ENCODE results near the gene C9orf72. TPM values are rescaled to one million over a fixed set of nuclear protein-coding genes. Genes with fewer than 3 reads are reported as not detected.

Gene C9orf72
- total RNA-seq, 1 experiment from 2014 or later, result 8.0 TPM

GRCh38 chr9:27533311-27533710 is 40.0 kb downstream of the C9orf72 start:
- no peak for TF ChIP-seq CTCF (IDR thresholded peaks at IDR 0.05; ENCODE audit: unreplicated experiment)
- intact Hi-C loops (cut with micrococcal nuclease; ENCODE audit: unreplicated experiment), result no loop called here
- CTCF ChIA-PET, result no interaction called here
- no peak overlapping the region for H3K4me3 Mint-ChIP-seq (ENCODE audit: low read depth, unreplicated experiment)
- H3K4me1 Mint-ChIP-seq (ENCODE audit: low read depth, unreplicated experiment), result peaks cover 24% of the 10 kb centered on the region
- no peak overlapping the region for H3K27ac Mint-ChIP-seq (ENCODE audit: unreplicated experiment)
- H3K27me3 Mint-ChIP-seq (ENCODE audit: unreplicated experiment), result no peaks in the 10 kb centered on the region
- no peaks in the 10 kb centered on the region for H3K9me3 Mint-ChIP-seq (ENCODE audit: low read depth, unreplicated experiment)
- peaks cover 13% of the 10 kb centered on the region for H3K36me3 Mint-ChIP-seq (ENCODE audit: insufficient read depth, unreplicated experiment)
- BruUV-seq (replicated peaks), result no TSS peak
- DNase-seq, result no peak

- intact Hi-C loops (cut with micrococcal nuclease; ENCODE audit: unreplicated experiment), result no loop called here
- no peak overlapping the region for H3K4me3 Mint-ChIP-seq (ENCODE audit: low read depth, unreplicated experiment)
- no peak for TF ChIP-seq CTCF (IDR thresholded peaks at IDR 0.05; ENCODE audit: unreplicated experiment)
- peaks cover 11% of the 10 kb centered on the region for H3K4me1 Mint-ChIP-seq (ENCODE audit: low read depth, unreplicated experiment)
- no peak overlapping the region for H3K27ac Mint-ChIP-seq (ENCODE audit: unreplicated experiment)
- H3K27me3 Mint-ChIP-seq (ENCODE audit: unreplicated experiment), result no peaks in the 10 kb centered on the region
- no TSS peak for BruUV-seq (replicated peaks)
- CTCF ChIA-PET, result no interaction called here
- H3K9me3 Mint-ChIP-seq (ENCODE audit: low read depth, unreplicated experiment), result no peaks in the 10 kb centered on the region
- H3K36me3 Mint-ChIP-seq (ENCODE audit: insufficient read depth, unreplicated experiment), result peaks cover 17% of the 10 kb centered on the region
- no peak for DNase-seq
Observed at GRCh38 chr9:27532046-27532445, 41.2 kb downstream of the C9orf72 start.

DNA sequence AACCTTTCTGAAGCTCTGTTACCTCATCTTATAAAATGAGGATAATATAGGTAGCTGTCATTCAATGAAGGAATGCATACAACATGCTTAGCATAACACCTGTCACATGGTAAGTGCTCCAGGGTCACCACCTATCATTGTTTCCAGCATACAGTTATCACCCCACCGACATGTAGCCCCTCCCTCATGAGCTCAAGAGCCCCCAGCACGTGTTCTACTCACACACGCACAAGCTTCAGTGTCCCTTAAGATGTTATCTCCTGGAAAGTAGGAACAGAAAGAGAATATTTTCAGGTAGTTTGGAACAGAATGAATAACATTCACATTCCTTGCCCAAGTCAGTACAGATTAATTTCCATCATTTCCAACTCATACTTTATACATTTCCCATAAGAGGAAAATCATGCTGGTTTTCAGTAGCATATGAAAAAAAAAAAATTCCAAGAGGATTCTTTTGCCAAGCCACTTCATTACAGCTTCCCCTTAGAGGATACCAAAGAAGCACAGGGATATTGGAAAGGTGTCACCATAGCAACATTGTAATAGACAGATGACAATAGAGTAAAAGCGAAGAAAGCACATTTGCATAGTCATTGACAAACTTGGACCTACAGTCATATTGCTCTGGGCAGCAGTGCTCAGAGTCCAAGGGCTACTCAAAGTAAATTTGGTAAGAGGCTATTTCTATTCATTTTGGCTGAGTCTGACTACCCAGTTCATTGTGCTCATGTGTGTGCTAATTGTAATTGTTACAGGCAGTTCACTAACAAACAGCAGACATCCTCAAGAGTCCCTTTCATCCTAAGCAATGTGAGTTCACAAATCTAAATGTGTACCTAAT is 42.1 kb downstream of the C9orf72 start:
- no peak for TF ChIP-seq CTCF (IDR thresholded peaks at IDR 0.05; ENCODE audit: unreplicated experiment)
- Mint-ChIP-seq H3K9me3 (ENCODE audit: low read depth, unreplicated experiment) (no peaks in the 10 kb centered on the region), H3K4me1 (ENCODE audit: low read depth, unreplicated experiment) (peaks cover 10% of the 10 kb centered on the region), H3K36me3 (ENCODE audit: insufficient read depth, unreplicated experiment) (peaks cover 17% of the 10 kb centered on the region), H3K4me3 (ENCODE audit: low read depth, unreplicated experiment) (no peak overlapping the region), H3K27ac (ENCODE audit: unreplicated experiment) (no peak overlapping the region), H3K27me3 (ENCODE audit: unreplicated experiment) (no peaks in the 10 kb centered on the region)
- CTCF ChIA-PET, result no interaction called here
- no peak for DNase-seq
- intact Hi-C loops (cut with micrococcal nuclease; ENCODE audit: unreplicated experiment), result loop anchor here (1.0 kb wide), 1 partner anchor 198 kb away; no protein-coding TSS in a partner anchor
- no TSS peak for BruUV-seq (replicated peaks)

DNA sequence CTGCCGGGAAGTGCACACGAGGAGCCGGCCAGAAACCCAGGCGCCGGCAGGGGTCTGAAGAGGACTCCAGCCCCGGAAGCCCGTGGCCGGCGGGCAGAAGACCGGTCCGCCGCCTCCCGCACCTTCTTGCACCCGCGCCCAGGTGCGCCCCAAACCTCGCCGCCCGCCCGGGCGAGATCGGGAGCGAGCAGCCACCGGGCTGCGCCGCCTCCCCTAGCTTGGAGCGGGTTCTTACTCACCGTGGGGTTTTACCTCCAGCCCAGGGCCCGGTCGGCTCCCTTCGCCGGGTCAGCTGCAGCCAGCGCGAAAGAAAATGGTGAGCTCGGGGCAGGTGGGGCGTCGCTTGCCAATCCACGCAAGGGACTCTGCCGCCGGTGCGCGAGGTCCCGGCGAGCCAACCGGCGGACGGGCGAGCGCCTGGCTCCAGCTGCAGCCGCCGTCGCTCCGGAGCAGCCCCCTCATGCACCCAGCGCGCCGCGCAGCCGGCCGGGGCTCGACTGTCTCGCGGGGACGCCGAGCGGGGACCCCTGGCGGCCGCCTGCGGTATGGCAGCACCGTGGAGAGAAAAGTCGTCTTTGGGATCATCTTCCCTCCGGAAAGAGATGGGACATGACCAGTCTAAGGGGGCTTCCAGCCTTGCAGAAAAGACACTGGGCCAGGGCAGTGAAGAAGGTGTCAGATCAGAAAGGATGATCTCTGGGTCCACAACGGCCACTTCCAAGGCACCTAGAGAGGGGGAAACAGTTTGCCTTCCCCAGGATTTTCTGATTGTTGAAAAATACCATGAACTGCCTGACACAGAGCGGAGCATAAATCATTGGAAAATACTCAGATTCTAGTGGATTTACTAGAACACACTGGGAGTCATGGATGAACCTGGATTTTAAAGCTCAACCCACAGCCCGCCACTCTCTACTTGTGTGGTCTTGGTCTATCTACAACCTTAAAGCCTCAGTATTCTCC is 43.7 kb downstream of the C9orf72 start, which contains the start of gene MOB3B:
Gene MOB3B (minus strand): TSS at position 499 of the 963 bp plus-strand sequence. CDS start 74,264 bp downstream, outside the sequence.
- Mint-ChIP-seq H3K27ac (ENCODE audit: unreplicated experiment) (peak within 1 kb of the TSS; percentile 14), H3K36me3 (ENCODE audit: insufficient read depth, unreplicated experiment) (peaks cover 17% of the 10 kb centered on the region), H3K27me3 (ENCODE audit: unreplicated experiment) (no peaks in the 10 kb centered on the region), H3K4me3 (ENCODE audit: low read depth, unreplicated experiment) (peak within 1 kb of the TSS; percentile 81), H3K4me1 (ENCODE audit: low read depth, unreplicated experiment) (peaks cover 3% of the 10 kb centered on the region), H3K9me3 (ENCODE audit: low read depth, unreplicated experiment) (no peaks in the 10 kb centered on the region)
- peak; percentile 83 for DNase-seq
- CTCF ChIA-PET, result interaction anchor here (2.9 kb wide), 1 partner anchor 196 kb away, joined by 12 read pairs; no protein-coding TSS in a partner anchor
- peak; percentile 67 for TF ChIP-seq CTCF (IDR thresholded peaks at IDR 0.05; ENCODE audit: unreplicated experiment)
- BruUV-seq (replicated peaks), result no TSS peak
- intact Hi-C loops (cut with micrococcal nuclease; ENCODE audit: unreplicated experiment), result loop anchor here (1.0 to 2.0 kb wide), 2 partner anchors 145 to 196 kb away; no protein-coding TSS in a partner anchor
